ENCODE data around the gene POLR1A.

- TF ChIP-seq CHD2 (IDR thresholded peaks at IDR 0.05; ENCODE audit: low read length): no peak
- no peak for TF ChIP-seq CTCF (IDR thresholded peaks at IDR 0.05; ENCODE audit: control extremely low read depth in 1 of 3, insufficient read depth in 1 of 3, low read depth in 1 of 3, low read length in 3 of 3)
- TF ChIP-seq YY1 (IDR thresholded peaks at IDR 0.05; ENCODE audit: low read depth, low read length): no peak
- TF ChIP-seq CHD7 (IDR thresholded peaks at IDR 0.05; ENCODE audit: insufficient replicate concordance, low read length): no peak
- TF ChIP-seq SP4 (IDR thresholded peaks at IDR 0.05; ENCODE audit: low read length): no peak
- TF ChIP-seq EZH2 (IDR thresholded peaks at IDR 0.05; ENCODE audit: low read depth, low read length, severe bottlenecking): no peak
- no peak for TF ChIP-seq RXRA (IDR thresholded peaks at IDR 0.05; ENCODE audit: insufficient read depth, low read depth, low read length)
- no peak for TF ChIP-seq USF2 (IDR thresholded peaks at IDR 0.05; ENCODE audit: low read length)
- TF ChIP-seq GABPA (IDR thresholded peaks at IDR 0.05; ENCODE audit: borderline replicate concordance, insufficient read depth, low read length): no peak
- TF ChIP-seq SP1 (IDR thresholded peaks at IDR 0.05; ENCODE audit: low read depth, low read length): no peak
- no peak for TF ChIP-seq JUND (IDR thresholded peaks at IDR 0.05; ENCODE audit: low read length)
- no peak for TF ChIP-seq ZNF274 (IDR thresholded peaks at IDR 0.05; ENCODE audit: borderline replicate concordance, extremely low read depth, low read length)
- no peak for TF ChIP-seq KDM1A (IDR thresholded peaks at IDR 0.05; ENCODE audit: borderline replicate concordance, low read length)
These were observed 38.4 kb upstream of the POLR1A start for GRCh38 chr2:86143926-86144685.

All from H1 (cell line).